Stimulated activated CD4-positive, alpha-beta T cell treated with anti-CD3 and anti-CD28 coated beads, Interleukin-4, amount 100 ng/mL, for 48 hours (primary cell): ENCODE measurements around the gene TRAPPC10.
A peak's percentile ranks its signal among the peaks of the same experiment; 100 is the strongest.

Experiments
- DNase-seq, 2 donors: peaks; one replicate each; pipeline ENCODE4 v3.0.0-alpha.2; 2020; ENCODE audit warnings: low read depth in 2 of 2

Gene TRAPPC10

DNA sequence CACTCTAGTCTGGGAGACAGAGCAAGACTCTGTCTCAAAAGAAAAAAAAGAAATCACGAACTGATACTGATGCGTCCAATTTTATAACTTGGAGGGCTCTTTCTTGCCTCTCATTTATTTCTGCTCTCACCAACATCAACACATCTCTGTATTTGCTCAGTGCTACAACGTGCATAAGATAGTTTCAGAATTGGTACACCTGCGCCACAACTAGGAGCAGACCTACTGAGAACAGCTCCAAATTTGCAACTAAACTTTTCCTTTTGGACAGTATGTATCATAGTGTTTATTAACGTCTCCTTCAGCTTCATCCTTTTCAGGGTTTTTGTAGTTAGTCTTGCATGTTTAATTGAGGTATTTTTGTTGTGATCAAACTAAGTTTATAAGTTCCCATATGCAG lies 27.7 kb downstream of the TRAPPC10 start:
- no peak for DNase-seq

DNA sequence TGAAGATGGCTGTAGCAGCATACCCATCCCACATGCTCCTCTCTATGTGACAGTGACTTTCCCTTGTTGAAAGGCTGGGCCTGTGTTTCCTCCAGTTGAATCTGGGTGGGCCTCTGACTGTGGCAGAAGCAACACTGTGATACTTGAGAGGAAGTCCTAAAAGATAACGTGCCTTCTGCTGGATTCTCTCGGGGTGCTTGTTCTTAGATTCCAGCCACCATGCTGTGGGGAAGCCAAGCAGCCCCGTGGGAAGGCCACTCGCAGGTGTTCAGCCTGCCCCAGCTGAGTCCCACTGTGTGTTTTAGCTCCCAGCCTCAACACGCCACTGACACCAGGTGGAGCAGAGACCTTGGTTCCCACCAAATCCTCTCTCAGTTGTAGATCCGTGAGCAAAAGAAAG lies 31.5 kb downstream of the TRAPPC10 start:
- DNase-seq: no peak

DNA sequence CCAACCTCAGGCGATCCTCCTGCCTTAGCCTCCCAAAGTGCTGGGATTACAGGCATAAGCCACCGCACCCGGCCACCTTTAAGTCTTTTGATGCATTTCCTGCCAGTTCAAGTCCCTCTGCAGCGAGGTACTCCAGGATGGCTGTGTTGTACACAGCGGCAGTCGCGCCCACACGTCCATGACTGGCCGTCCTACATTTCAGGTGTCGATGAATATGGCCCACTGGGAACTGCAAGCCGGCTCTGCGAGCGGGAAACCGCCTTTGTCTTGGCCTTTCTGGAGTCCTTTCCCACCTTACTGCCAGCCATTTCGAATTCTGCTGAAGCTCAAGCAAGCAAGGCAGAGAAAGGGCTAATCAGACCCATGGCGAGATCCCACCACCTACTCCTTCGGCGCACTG lies 34.6 kb downstream of the TRAPPC10 start:
- no peak for DNase-seq

DNA sequence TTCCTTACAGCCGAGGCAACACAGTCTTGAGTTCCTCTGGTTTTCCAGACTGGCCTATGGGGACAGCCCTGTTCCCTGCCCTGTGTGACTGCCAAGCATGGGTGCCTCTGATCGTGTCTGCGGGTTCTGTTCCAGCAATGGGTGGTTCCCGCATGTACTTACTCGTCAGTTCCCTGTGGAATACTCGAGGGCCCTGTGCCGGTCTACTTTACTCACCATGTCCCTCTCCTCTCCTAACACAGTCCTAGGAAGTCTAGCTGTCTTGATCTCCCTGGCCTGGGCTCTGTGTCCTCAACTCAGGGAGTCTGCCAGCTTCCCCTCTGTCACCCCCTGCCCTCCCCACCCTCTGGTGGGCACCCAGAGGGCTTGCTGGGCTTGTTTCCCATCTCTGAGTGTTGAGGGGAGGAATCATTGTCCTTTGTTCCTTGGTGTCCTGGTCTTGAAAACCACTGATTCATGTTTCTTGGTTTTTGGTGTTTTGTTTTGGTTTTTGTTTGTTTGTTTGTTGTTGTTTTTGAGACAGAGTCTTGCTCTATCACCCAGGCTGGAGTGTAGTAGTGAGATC lies 36.0 kb downstream of the TRAPPC10 start:
- DNase-seq: no peak

DNA sequence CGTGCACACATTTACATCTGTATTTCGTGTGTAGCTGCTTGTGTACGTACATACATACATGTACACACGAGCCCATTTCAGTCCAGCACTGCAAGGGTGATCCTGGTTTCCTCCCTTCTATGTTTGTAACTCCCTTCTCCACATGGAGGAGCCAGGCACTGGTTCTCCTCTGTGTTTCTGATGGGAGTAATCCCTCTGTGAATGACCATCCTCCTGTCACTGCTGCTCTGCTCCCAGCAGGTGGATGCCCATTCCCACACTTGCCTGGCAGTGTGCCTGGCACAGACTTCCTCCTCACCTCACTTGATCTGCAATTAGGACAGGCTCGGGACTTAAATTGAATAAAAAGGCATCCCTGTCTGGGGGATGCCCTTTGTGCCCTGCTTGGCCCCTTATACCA lies 37.1 kb downstream of the TRAPPC10 start:
- no peak for DNase-seq

DNA sequence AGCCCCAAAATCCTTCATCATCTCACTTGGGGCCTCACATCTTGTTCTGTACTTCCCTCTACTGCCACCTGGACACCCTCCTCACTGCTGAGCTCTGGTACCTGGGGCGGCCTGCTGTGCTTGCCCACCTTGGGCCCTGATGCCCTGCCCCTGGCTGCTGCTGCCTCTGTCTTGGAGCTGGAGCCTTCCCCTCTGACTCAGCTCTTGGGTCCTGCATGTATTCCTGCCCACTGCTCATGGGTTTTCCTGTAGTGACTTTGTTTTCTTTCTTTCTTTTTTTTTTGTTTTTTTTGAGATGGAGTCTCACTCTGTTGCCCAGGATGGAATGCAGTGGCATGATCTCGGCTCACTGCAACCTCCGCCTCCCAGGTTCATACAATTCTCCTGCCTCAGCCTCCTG lies 37.5 kb downstream of the TRAPPC10 start:
- DNase-seq: no peak

DNA sequence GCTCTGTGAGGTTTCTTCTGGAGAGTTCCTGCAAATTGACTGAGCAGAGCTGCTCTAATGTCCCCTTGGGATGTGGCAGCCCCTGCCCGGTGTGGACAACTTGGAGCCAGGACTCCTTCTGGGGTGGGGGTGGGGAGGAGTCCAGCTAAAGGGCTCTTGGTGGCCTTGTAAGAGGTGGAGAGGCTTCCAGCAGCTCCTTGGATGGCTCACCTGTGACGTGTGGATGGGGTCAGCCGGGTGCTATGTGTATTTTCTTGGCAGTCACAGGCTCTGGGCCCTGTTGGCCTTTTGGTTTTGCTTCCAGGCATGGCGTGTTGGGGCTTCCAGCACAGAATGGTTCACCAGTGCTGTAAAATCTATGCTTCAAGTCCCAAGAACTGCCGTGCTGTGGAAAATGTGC lies 38.2 kb downstream of the TRAPPC10 start:
- DNase-seq: no peak

DNA sequence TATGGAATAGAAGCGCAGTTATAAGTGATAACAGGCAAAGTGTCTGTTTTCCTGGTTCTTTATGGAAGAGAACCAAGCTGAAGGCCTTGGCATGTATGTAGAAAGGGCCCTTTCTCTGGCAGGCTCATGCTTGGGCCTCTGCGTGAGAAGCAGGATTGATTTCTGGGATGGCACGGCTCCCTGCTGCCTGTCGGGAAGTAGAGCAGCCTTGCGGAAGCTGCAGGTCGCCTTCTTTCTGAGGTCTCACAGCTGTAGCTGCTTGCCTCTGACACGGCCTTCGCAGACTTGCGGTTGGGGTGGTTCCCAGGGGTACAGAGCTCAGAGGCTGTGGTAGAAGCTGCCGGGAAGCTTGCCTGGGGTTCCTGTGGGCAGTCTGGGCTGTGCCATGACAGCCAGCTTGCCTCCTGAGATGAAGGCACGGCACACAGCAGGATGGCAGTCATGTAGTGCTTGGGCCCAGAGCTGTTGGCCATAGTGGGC lies 39.4 kb downstream of the TRAPPC10 start:
- DNase-seq: no peak

DNA sequence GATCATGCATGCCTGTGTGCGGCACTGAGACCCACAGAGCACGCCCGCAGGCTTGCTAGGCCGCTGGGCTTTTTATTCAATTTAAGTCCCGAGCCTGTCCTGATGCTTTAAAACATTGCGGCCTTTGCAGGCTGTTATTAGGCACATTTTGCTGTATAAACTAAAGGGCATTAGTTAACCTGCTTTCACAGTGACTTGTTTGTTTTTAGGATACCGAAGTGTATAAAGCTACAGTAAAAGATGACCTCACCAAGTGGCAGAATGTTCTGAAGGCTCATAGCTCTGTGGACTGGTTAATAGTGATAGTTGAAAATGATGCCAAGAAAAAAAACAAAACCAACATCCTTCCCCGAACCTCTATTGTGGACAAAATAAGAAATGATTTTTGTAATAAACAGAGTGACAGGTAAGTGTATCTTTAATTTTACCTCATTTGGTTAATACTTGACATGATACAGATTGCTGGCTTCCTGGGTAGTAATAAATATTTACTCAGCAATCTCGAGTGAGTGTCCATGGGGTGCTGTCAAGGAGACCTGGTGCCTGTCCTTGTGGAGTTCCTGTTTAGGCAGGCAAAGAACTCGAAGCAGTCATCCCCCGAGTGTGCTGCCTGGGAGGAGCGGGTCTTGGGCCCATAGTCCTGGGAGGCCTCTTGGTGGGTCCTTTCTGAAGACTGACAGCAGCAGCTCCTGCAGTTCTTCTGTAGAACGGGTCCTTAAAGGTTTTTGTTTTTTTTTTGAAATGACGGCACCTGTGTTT lies 40.1 kb downstream of the TRAPPC10 start:
- no peak for DNase-seq

DNA sequence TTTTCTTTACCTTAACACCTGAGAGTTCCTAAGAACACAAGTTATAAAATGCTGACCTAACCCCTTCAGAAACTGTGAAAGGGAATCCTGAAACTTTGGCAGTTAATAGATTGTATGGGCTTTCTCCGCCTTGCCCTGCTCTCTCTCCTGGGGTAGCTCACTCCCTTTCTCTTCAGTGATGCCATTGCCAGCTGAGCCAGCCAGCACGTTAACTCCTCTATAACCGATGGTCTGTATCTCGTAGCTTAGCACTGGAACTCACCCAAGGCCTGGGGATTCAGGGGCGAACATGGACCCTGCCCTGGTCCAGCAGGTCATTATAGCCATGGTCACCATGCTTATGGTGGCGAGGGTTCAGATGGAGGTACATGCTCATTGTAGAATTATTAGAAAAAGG lies 40.7 kb downstream of the TRAPPC10 start:
- DNase-seq: no peak

DNA sequence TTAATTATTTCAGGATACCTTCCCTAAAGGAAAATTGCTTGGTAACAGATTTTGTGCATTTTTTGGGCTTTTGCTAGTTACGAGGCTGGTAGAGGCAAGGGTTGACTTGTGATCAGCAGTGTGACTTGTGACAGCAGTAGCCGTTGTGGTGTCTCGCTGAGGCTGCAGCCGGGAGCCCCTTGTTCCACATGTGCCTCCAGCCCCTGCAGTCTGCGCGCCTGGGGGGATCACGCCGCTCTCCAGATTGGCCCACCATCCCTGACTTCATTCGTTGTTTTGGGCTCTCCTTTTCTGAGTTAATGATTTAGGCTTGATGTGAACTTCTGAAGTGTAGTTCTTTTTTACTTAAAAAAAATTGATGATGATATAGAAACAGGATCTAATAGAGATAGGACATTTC lies 41.5 kb downstream of the TRAPPC10 start:
- DNase-seq: no peak

DNA sequence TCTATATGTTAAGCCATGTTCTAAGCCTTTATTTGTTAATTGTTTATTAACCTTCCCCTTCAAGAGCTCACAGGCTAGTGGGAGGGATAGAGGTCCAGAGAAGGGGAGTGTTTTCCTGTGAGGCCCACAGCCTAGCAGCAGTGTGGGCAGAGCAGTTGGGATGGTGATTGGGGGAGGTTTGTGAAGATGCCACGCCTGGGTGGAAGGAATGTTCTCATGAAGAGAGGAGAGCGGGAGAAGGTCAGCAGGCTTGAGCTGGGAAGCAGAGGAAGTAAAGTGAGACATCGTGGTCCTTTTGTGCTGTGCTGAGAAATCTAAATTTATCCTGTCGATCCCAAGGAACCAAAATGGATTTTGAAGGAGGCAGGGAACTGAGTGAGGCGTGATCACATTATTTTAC lies 42.6 kb downstream of the TRAPPC10 start:
- no peak for DNase-seq

DNA sequence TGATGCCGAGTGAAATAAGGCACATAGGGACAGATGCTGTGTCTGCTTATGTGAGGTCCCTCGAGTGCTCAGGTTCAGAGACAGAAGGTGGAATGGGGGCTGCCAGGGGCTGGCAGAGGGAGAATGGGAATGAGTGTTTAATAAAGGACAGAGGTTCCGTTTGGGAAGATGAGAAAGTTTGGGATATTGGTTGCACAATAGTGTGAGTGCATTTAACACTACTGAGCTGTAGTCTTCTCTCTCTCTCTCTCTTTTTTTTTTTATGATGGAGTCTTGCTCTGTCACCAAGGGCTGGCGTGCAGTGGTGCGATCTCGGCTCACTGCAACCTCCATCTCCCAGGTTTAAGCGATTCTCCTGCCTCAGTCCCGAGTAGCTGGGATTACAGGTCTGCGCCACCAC lies 44.9 kb downstream of the TRAPPC10 start:
- DNase-seq: no peak

DNA sequence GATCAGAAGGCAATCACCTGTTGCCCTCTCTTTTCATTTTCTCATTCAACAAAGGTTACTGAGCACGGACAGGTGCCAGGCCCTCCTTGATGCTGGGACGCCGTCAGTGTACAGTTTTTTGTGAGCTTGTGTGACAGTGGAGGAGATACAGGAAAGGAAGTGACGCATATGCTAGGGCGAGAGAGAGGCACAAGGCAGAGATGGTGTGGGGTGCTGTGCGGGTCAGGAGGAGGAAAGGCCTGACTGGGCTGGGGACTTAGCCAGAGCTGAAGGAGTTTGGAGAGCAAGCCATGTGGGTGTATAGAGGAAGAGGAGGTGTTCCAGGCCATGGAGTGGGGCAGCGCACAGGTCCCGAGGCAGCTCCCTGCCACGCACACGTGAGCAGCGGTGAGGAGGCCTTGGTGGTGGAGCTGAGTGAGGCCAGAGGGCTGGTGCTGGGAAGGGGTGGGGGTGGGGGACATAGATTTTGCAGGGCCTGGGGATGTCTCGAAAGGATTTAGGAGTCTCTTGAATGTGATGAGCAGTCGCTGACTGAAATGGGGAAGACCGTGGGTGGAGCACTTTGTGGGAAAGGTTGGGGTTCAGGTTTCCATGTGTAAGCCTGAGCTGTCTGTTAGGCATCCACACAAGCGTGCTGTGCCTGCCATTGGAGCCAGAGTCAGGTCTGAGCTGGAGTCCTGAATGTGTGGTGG lies 46.0 kb downstream of the TRAPPC10 start:
- DNase-seq: peak; percentile 36 to 63

DNA sequence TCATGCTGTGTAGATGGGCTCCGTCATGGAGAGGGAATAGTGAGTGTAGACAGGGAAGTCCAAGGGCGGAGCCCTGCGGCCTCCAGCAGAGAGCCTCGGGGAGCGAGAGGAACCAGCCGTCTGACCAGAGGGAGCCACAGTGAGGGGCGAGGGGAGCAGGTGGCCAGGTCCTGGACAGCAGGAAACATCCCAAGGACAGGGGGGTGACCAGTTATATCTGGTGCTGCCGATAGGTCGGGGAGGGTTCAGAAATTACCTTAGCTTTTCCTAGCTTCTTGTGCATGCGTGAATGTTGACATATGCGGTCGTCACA lies 46.5 kb downstream of the TRAPPC10 start:
- no peak for DNase-seq

DNA sequence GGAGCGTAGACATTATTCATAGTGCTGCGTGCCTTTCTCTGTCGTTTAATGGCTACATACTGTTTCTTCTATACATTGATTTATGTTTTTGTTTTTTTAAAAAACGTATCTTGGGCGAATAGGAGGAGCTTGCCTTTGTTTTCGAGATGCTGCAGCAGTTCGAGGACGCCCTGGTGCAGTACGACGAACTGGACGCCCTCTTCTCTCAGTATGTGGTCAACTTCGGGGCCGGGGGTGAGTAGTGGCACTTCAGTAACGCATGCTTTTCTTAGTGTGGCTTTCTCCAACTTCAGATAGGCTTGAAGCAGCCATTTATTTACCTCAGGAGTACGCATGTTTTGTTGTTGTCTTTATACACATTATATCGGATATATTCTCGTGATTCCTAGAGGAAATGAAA lies 46.9 kb downstream of the TRAPPC10 start:
- no peak for DNase-seq

DNA sequence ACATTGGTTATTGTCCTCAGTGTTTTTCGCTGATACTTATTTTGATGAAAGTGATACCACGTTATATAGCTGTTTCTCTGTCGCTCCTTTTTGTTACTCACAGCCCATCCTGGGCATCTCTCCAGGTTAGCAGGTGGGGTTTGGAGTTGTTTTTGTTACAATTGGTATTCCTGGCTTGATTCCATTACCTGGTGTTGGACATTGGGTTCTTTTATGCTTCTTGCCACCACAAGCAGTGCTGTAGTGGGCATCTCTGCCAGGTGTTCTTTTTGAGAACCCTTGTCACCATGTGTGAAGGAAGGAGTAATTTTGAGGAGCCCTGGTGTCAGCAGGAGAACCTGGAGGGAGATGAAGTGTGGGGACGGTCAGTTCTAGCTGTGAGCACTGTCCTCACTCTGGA lies 47.6 kb downstream of the TRAPPC10 start:
- no peak for DNase-seq

DNA sequence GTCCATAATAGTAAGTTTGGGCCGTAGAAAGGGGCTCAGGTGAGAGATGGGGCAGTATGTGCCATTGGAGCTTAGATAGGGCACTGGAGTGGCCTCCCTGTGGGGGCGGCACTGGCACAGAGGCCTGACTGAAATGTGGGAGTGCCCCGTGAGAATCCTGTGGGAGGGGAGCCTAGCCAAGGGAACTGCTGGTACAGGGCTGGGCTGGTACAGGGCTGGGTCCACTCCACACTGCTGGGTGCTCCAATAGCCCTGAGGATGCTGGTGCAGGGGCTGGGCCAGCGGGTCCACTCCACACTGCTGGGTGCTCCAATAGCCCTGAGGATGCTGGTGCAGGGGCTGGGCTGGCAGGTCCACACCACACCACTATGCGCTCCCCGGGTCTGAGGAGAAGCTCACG lies 50.3 kb downstream of the TRAPPC10 start:
- DNase-seq: no peak

DNA sequence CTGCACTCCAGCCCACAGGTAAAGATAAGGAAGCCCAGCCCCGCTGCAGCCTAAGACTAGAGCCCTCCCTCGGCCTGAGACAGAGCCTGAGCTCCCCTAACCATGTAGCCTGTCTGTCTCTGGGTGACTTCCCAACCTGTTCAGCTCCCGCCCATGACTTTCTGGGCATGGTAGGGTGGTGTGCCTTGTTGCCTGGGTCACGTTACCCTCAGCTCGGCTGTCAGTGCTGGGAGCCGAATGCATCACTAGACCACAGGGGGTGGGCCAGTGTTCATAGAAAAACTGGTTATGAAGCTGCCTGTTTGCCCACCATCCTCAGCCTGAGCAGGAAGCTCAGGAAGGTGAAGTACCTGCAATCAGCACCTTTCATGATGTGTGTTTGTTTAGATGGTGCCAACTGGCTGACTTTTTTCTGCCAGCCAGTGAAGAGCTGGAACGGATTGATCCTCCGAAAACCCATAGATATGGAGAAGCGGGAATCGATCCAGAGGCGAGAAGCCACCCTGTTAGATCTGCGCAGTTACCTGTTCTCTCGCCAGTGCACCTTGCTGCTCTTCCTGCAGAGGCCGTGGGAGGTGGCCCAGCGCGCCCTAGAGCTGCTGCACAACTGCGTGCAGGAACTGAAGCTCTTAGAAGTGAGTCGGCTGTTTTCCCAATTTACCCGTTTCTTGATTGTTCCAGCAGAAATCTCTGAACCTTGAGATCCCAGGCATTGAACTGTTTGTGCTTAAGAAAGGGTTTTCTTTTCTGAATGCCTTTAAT lies 51.2 kb downstream of the TRAPPC10 start:
- no peak for DNase-seq

DNA sequence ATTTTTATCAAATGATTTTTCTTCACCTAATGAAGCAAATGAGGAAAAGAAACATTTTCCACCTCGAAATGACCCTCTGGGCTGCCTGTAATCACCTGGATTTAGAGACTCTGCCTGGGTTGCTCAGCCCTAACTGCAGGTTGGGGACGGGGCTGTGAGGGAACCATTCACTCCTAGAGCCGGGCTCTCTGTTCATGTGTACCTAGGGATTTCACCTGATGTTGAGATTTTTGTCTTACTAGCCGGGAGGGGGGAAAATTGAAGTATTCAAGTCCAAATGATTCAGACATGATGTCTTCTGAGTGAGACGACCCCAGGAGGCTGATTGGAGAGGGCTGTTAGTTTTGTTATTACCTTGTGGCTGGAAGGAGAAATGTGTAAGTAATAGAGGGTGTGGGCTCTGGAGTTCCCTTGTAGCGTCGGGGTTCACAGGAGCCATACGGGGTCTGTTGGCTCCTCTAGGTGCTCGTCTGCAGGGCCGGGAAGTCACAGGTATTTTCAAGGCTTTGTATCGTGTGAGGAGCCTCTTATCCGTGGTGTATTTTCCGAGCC lies 52.8 kb downstream of the TRAPPC10 start:
- DNase-seq: no peak

DNA sequence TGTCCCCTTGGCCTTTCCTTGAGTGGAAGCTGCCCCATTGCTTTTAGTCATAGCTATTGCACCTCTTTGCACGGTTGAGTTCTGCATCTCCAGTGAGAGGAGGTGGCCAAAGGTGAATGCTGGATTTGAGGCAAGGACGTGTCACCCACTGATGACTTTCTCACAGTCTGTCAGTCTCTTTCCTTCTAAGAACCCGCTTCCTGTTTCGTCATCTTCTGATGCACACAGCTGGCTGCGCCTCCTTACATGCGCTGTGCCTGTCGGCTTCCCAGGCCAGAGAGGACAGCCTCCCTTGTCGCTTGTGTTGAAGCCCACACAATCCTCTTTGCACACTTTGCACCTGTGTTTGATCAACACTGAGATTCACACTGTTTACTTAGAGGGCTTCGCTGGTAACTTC lies 53.3 kb downstream of the TRAPPC10 start:
- peak; percentile 51 to 64 for DNase-seq

DNA sequence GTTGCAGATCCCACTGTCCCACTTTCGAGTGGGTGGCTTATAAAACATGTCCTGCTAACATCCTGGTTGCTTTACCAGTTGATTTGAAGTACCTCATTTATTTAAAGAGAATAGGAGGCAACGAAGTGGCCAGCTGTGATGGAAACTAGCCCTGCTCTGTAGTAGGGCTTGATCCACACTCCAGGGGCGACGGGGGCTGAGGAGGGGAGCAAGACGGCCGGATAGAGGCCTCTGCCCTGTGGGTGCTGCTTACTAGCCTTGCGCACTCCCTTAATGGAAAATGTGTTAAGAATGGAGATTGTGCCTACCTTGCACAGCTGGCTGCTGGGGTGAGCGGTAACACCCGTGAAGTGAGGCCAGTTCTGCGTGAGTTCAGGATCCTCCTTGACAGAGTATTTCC lies 54.0 kb downstream of the TRAPPC10 start:
- DNase-seq: no peak
